ENCODE measurements around the gene WDHD1.

Gene WDHD1

DNA sequence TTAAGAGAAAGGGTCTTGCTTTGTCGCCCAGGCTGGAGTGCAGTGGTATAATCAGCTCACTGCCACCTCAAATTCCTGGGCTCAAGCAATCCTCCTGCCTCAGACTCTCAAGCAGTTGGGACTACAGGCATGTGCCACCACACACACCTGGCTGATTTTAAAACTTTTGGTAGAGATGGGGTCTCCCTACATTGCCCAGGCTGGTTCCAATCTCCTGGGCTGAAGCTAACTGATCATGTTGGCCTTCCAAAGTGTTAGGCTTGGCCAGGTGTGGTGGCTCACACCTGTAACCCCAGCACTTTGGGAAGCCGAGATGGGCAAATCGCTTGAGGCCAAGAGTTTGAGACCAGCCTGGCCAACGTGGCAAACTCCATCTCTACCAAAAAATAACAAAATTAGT, 80.4 kb downstream of the WDHD1 start:
- Histone ChIP-seq H3K4me1 (ENCODE audit: control insufficient read depth, insufficient read depth, low read length) (no peaks in the 10 kb centered on the region), H3K27me3 (ENCODE audit: control insufficient read depth, insufficient read depth, low read length) (no peaks in the 10 kb centered on the region), H3K4me3 (ENCODE audit: low read depth, low read length) (no peak overlapping the region), H3K9ac (ENCODE audit: low read depth, low read length) (no peak overlapping the region), H3K36me3 (ENCODE audit: control insufficient read depth, insufficient read depth, low read length) (peaks cover 20% of the 10 kb centered on the region), H3K9me3 (ENCODE audit: control insufficient read depth, insufficient read depth, low read length) (no peaks in the 10 kb centered on the region)

DNA sequence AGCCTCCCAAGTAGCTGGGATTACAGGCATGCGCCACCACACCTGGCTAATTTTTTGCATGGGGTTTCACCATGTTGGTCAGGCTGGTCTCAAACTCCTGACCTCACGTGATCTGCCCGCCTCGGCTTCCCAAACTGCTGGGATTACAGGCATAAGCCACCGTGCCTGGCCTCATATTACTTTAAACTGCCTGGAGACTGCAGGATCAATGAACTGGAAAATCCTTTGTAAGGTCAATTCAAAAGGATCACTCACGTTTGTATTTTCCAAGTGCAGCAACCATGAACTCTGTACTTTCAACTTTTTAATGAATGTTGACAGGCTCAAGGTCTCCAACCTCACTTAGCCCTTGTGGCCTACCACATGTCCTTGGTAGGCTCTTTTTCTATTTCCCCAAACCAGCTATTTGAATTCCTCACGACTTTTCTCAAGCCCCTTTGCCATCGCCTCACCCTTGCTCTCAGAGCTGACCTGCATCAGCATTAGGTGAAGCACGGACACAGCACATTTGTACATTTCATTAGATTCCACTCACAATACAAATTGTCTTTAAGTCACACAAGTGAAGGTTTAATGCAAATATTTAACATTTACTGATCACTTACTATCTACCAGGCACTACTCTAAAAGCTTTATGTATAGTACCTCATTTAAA, 82.0 kb downstream of the WDHD1 start:
- Histone ChIP-seq H3K36me3 (ENCODE audit: control insufficient read depth, insufficient read depth, low read length) (peaks cover 20% of the 10 kb centered on the region), H3K4me3 (ENCODE audit: low read depth, low read length) (no peak overlapping the region), H3K4me1 (ENCODE audit: control insufficient read depth, insufficient read depth, low read length) (no peaks in the 10 kb centered on the region)

DNA sequence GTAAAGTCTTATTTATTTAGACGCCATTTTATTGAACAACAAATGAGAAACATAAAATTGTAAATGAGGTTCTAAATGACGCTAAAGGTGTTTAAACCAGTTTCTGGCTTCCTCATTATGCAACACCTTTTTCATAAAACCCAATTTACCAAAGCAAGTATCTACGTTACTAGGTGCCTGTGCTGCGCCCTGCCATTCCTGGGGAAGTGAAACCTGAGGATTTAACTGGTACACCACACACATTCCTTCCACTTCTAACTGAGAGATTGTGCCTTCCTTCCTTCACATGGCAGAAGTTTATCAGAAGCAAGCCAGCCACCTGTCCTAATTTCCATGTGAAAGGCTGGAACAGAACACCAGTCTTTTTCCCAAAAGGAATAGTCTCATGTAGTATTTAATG, 84.0 kb downstream of the WDHD1 start:
- H3K36me3 ChIP-seq (ENCODE audit: control insufficient read depth, insufficient read depth, low read length) = peaks cover 7% of the 10 kb centered on the region
- no peaks in the 10 kb centered on the region for H3K27me3 ChIP-seq (ENCODE audit: control insufficient read depth, insufficient read depth, low read length)
- H3K9ac ChIP-seq (ENCODE audit: low read depth, low read length) = no peak overlapping the region
- H3K4me1 ChIP-seq (ENCODE audit: control insufficient read depth, insufficient read depth, low read length) = no peaks in the 10 kb centered on the region
- H3K4me3 ChIP-seq (ENCODE audit: low read depth, low read length) = no peak overlapping the region
- H3K9me3 ChIP-seq (ENCODE audit: control insufficient read depth, insufficient read depth, low read length) = no peaks in the 10 kb centered on the region

More for the DNA sequence above, 82.0 kb downstream of the WDHD1 start:
- Histone ChIP-seq H3K9me3 (ENCODE audit: control insufficient read depth, insufficient read depth, low read length) (no peaks in the 10 kb centered on the region), H3K9ac (ENCODE audit: low read depth, low read length) (no peak overlapping the region), H3K27me3 (ENCODE audit: control insufficient read depth, insufficient read depth, low read length) (no peaks in the 10 kb centered on the region)

DNA sequence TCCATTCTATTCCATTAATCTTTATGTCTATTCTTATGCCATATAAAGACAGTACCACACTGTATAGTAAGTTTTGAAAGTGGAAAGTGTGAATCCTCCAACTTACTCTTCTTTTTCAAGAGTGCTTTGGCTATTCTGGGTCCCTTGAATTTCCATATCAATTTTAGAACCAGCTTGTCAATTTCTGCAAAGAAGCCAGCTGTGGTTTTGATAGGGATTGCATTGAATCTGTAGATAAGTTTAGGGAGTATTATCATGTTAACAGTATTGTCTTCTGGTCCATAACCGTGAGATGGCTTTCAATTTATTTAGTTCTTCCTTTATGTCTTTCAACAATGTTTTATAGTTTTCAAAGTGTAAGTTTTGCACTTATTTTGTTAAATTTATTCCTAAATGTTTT, 90.1 kb downstream of the WDHD1 start:
- Histone ChIP-seq H3K4me1 (ENCODE audit: control insufficient read depth, insufficient read depth, low read length) (no peaks in the 10 kb centered on the region), H3K9ac (ENCODE audit: low read depth, low read length) (no peak overlapping the region), H3K36me3 (ENCODE audit: control insufficient read depth, insufficient read depth, low read length) (no peaks in the 10 kb centered on the region), H3K27me3 (ENCODE audit: control insufficient read depth, insufficient read depth, low read length) (no peaks in the 10 kb centered on the region), H3K9me3 (ENCODE audit: control insufficient read depth, insufficient read depth, low read length) (no peaks in the 10 kb centered on the region), H3K4me3 (ENCODE audit: low read depth, low read length) (no peak overlapping the region)

DNA sequence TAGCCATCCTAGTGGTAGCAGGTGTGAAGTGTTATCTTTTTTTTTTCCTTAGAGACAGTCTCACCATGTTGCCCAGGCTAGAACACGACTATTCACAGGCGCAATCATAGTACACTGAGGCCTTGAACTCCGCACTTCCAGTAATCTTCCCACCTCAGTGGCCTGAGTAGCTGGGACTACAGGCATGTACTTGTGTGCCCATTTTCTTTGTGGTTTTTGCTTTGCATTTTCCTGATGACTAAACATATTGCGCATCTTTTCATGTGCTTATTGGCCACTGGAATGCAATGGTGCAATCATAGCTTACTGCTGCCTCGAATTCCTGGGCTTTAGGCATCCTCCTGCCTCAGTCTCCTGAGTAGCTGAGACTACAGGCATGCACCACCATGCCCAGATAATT, 90.9 kb downstream of the WDHD1 start:
- Histone ChIP-seq H3K9me3 (ENCODE audit: control insufficient read depth, insufficient read depth, low read length) (no peaks in the 10 kb centered on the region), H3K36me3 (ENCODE audit: control insufficient read depth, insufficient read depth, low read length) (no peaks in the 10 kb centered on the region), H3K4me3 (ENCODE audit: low read depth, low read length) (no peak overlapping the region)

DNA sequence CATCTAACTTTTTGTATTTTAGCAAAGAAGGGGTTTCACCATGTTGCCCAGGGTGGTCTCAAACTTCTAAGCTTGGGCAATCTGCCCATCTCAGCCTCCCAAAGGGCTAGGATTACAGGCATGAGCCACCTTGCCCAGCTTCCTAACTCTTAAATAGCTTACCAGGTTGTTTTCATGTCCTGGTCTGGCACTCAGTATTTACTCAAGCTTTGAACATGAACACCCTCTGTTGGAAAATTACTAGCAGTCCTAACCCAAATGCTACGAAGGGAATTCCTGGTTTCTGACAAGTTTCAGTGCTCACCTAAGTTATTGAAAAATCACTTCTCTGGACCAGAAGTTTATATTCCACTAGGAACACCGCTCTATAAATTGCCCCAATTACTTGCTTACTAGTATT, 91.8 kb downstream of the WDHD1 start:
- Histone ChIP-seq H3K4me3 (ENCODE audit: low read depth, low read length) (no peak overlapping the region), H3K4me1 (ENCODE audit: control insufficient read depth, insufficient read depth, low read length) (no peaks in the 10 kb centered on the region), H3K9ac (ENCODE audit: low read depth, low read length) (no peak overlapping the region), H3K27me3 (ENCODE audit: control insufficient read depth, insufficient read depth, low read length) (no peaks in the 10 kb centered on the region), H3K36me3 (ENCODE audit: control insufficient read depth, insufficient read depth, low read length) (no peaks in the 10 kb centered on the region), H3K9me3 (ENCODE audit: control insufficient read depth, insufficient read depth, low read length) (no peaks in the 10 kb centered on the region)

More for the DNA sequence above, 90.9 kb downstream of the WDHD1 start:
- Histone ChIP-seq H3K4me1 (ENCODE audit: control insufficient read depth, insufficient read depth, low read length) (no peaks in the 10 kb centered on the region), H3K27me3 (ENCODE audit: control insufficient read depth, insufficient read depth, low read length) (no peaks in the 10 kb centered on the region), H3K9ac (ENCODE audit: low read depth, low read length) (no peak overlapping the region)

DNA sequence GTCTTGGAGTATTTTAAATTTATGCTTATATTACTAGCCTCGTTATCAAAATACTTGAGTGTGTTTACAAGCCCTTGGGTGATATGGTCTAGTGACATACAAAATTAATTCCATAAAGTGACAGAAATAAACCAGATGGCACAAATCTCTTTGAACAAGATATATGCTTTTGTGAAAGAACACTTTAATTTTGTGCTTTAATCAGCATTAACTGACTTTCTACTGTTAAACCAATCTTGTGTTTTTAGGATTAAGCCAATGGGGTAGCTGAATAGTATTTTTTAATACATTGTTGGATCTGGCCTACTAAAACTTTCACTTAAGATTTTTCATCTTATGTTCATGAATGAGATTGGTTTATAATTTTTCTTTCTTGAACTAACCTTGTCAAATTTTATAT, 93.9 kb downstream of the WDHD1 start:
- no peaks in the 10 kb centered on the region for H3K27me3 ChIP-seq (ENCODE audit: control insufficient read depth, insufficient read depth, low read length)
- H3K4me3 ChIP-seq (ENCODE audit: low read depth, low read length) = no peak overlapping the region
- no peaks in the 10 kb centered on the region for H3K36me3 ChIP-seq (ENCODE audit: control insufficient read depth, insufficient read depth, low read length)
- H3K4me1 ChIP-seq (ENCODE audit: control insufficient read depth, insufficient read depth, low read length) = no peaks in the 10 kb centered on the region
- H3K9me3 ChIP-seq (ENCODE audit: control insufficient read depth, insufficient read depth, low read length) = no peaks in the 10 kb centered on the region
- no peak overlapping the region for H3K9ac ChIP-seq (ENCODE audit: low read depth, low read length)

DNA sequence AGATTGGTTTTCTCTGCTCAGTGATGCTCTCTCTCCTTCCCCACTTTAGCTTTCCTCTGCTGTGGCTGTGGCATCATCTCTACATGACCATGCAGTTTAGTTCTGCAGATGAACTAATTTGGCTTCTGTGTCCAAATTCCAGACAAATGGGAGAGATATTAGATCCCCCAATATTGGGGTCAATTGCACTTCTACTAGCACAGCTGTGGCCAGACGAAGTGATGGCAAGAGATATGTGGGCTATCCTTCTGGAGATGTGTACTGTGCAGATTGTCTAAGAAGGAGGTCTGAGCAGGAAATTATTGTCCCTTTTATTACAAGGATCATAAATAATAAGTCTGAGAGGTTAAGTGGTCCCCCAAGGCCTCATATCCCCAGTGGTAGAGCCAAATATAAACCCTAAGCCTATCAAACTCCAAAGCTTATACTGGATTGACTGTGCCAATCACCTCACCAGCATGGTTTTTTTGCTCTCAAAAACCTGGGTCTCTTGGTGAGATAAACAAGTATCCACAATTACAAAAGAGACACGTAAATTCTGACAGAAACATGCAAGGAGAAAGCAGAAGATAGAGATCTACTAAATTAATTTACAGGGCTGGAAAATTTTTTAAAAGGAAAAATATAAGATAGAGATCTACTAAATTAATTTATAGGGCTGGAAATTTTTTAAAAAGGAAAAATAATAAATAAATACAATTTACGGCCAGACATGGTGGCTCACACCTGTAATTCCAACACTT, 95.1 kb downstream of the WDHD1 start:
- no peak overlapping the region for H3K4me3 ChIP-seq (ENCODE audit: low read depth, low read length)
- H3K9ac ChIP-seq (ENCODE audit: low read depth, low read length) = no peak overlapping the region
- no peaks in the 10 kb centered on the region for H3K27me3 ChIP-seq (ENCODE audit: control insufficient read depth, insufficient read depth, low read length)
- no peaks in the 10 kb centered on the region for H3K36me3 ChIP-seq (ENCODE audit: control insufficient read depth, insufficient read depth, low read length)
- H3K4me1 ChIP-seq (ENCODE audit: control insufficient read depth, insufficient read depth, low read length) = no peaks in the 10 kb centered on the region
- no peaks in the 10 kb centered on the region for H3K9me3 ChIP-seq (ENCODE audit: control insufficient read depth, insufficient read depth, low read length)

DNA sequence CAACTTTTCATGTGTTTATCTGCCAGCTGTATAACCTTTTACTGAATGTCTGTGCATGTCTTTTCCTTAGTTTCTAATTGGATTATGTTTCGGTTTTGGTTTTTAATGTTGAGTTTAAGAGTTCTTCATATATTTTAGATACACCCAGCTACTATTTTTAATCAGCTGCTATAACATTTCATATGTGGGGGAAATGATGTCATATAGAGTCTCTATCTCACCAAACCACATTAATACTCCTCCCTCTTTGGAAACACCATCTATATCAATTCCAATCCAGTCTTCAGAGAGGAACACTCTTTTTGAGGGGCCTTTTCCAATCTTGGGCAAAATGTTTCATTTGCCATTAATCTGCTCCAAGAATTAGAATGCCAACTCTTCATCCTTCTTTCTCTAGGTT, 95.8 kb downstream of the WDHD1 start:
- H3K9ac ChIP-seq (ENCODE audit: low read depth, low read length) = no peak overlapping the region
- no peaks in the 10 kb centered on the region for H3K36me3 ChIP-seq (ENCODE audit: control insufficient read depth, insufficient read depth, low read length)
- H3K4me1 ChIP-seq (ENCODE audit: control insufficient read depth, insufficient read depth, low read length) = no peaks in the 10 kb centered on the region
- no peak overlapping the region for H3K4me3 ChIP-seq (ENCODE audit: low read depth, low read length)
- no peaks in the 10 kb centered on the region for H3K27me3 ChIP-seq (ENCODE audit: control insufficient read depth, insufficient read depth, low read length)
- no peaks in the 10 kb centered on the region for H3K9me3 ChIP-seq (ENCODE audit: control insufficient read depth, insufficient read depth, low read length)

DNA sequence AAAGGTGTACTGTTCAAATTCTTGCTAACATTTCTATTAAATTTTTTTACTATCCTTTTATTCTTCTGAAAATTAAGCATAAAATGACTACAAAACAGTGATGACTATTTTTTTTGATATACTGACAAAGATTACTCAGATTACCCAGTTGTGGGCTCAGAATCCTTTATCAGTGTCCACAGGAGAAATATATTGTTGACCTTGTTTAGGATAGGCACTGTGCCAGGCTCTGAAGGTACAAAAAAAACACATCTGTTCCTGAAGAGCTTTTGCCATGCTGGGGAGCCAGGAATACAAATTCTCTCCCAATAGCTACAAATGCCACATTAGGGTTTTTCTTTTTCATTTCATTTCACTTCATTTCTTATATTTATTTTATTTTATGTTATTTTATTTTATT, 97.3 kb downstream of the WDHD1 start:
- H3K9ac ChIP-seq (ENCODE audit: low read depth, low read length) = no peak overlapping the region
- H3K36me3 ChIP-seq (ENCODE audit: control insufficient read depth, insufficient read depth, low read length) = no peaks in the 10 kb centered on the region
- H3K4me3 ChIP-seq (ENCODE audit: low read depth, low read length) = no peak overlapping the region
- no peaks in the 10 kb centered on the region for H3K9me3 ChIP-seq (ENCODE audit: control insufficient read depth, insufficient read depth, low read length)
- H3K27me3 ChIP-seq (ENCODE audit: control insufficient read depth, insufficient read depth, low read length) = no peaks in the 10 kb centered on the region
- H3K4me1 ChIP-seq (ENCODE audit: control insufficient read depth, insufficient read depth, low read length) = no peaks in the 10 kb centered on the region

DNA sequence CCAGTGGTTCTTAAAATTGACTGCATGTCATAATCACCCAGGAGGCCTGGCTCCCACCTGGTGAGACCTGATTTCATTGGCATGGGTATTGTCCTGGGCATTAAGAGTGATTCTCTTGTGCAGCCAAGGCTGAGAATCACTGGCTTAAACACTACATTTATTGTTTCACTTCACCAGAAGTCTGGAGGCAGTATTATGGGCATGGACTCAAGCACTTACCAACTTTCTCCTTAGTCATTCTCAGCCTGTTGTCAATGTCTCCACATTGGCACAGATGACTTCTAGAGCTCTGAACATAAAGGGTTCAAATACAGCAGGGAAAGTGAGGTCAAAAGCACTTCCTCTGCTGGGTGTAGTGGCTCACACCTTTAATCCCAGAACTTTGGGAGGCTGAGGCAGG, 98.7 kb downstream of the WDHD1 start:
- Histone ChIP-seq H3K4me1 (ENCODE audit: control insufficient read depth, insufficient read depth, low read length) (no peaks in the 10 kb centered on the region), H3K9me3 (ENCODE audit: control insufficient read depth, insufficient read depth, low read length) (no peaks in the 10 kb centered on the region), H3K4me3 (ENCODE audit: low read depth, low read length) (no peak overlapping the region), H3K27me3 (ENCODE audit: control insufficient read depth, insufficient read depth, low read length) (no peaks in the 10 kb centered on the region), H3K36me3 (ENCODE audit: control insufficient read depth, insufficient read depth, low read length) (no peaks in the 10 kb centered on the region), H3K9ac (ENCODE audit: low read depth, low read length) (no peak overlapping the region)

DNA sequence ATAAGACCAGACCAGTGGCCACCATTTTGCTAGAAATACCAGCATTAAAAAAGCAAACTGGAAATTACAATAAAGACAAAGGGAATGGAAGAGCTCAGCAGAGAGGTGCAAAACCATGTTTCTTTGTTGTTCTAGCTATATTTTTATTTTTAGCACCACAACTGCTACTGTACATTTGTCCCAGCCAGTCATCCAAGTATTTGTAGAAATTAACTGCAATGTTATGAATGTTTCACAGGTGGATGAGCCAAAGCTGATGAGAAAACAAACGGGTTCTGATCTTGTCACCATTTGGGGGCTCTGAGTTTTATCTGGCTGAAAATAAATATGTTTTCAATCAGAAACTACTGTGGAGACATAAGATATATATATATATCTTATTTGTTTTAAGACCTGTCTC, 99.3 kb downstream of the WDHD1 start:
- Histone ChIP-seq H3K9ac (ENCODE audit: low read depth, low read length) (no peak overlapping the region), H3K4me3 (ENCODE audit: low read depth, low read length) (no peak overlapping the region), H3K27me3 (ENCODE audit: control insufficient read depth, insufficient read depth, low read length) (no peaks in the 10 kb centered on the region), H3K9me3 (ENCODE audit: control insufficient read depth, insufficient read depth, low read length) (no peaks in the 10 kb centered on the region), H3K4me1 (ENCODE audit: control insufficient read depth, insufficient read depth, low read length) (no peaks in the 10 kb centered on the region), H3K36me3 (ENCODE audit: control insufficient read depth, insufficient read depth, low read length) (no peaks in the 10 kb centered on the region)
